Lower leg skin (tissue), 4 donors: ENCODE measurements around the gene MRPL54. TPM values are rescaled to one million over a fixed set of nuclear protein-coding genes. Genes with fewer than 3 reads are reported as not detected.

Experiments
- DNase-seq, 2 donors: peaks; one replicate each; pipeline ENCODE4 v3.0.0-alpha.2; 2019; ENCODE audit warnings: low spot score in 2 of 2
- H3K4me3 ChIP-seq: fragments of 200-600 bp; sonication (generic); 2 replicates; pipeline ENCODE4 v1.5.1; 2017; ENCODE audit warnings: mild to moderate bottlenecking, low read depth; ENCODE audit not compliant: poor library complexity, severe bottlenecking
- POLR2A ChIP-seq, 2 donors: fragments of 450-650 bp; IDR thresholded peaks; one replicate each; pipeline ENCODE4 v1.6.1; 2016 to 2017; ENCODE audit warnings: antibody characterized with exemption in 2 of 2, mild to moderate bottlenecking in 1 of 2, moderate library complexity in 1 of 2
- WGBS, 2 donors: methylation state at CpG; one replicate each; pipeline ENCODE4 v1.1.5; 2018; 5-methylcytosine and 5-hydroxymethylcytosine counted together
- intact Hi-C: fragments of 100-400 bp; cut with DNase I; formaldehyde crosslinking; loops from one replicate; pipeline ENCODE4 v1.15.0; 2023; ENCODE audit warnings: low total_unique reads
- total RNA-seq, 4 donors: library from RNA; depleted of rRNA; stranded (reverse); fragments of >200 nt; gene quantifications; one replicate each; pipeline ENCODE4 v1.1.0, GENCODE V29; 2016
- TF ChIP-seq, protein P1 (sequence below), 3 donors: fragments of 450-650 bp; IDR thresholded peaks; one replicate each; pipeline ENCODE4 v1.5.1; 2016; ENCODE audit warnings: antibody characterized with exemption in 3 of 3, mild to moderate bottlenecking in 3 of 3, moderate library complexity in 2 of 3

The MRPL54 gene
- total RNA-seq, 4 donors from 2014 or later = 45.0 to 72.8 (median 53.9) TPM

DNA sequence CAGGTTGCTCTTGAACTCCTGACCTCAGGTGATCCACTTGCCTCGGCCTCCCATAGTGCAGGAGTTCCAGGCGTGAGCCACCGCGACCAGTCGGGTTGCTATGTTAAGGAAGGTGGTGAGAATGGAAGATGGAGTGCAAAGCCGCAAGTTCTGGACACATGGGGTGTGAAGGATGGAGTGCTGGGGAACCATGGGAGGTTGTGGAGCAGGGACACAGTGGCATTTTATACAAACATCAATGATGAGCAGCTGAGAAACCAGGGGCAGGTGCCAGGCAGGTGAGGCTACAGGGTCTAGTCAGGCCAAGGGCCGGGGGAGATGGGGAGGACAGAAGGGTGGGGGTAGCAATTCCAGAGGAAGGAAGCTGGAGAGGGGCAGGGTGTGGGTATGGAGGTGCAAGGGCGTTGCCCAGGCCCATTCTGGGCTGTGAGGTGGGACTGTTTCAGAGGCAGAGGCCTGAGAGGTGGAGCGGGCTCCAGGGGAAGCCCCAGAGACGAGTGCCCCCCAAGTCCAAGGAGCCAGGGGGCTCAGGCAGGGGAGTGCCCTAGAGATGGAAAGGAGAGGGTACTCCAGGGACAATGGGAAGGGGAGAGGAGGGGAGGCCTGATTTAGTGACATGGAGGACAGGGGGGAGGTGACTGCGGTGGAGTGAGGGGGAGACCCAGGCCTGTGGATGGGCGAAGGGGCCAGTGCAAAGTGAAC lies 11.5 kb downstream of the MRPL54 start:
- TF ChIP-seq, protein P1, sequence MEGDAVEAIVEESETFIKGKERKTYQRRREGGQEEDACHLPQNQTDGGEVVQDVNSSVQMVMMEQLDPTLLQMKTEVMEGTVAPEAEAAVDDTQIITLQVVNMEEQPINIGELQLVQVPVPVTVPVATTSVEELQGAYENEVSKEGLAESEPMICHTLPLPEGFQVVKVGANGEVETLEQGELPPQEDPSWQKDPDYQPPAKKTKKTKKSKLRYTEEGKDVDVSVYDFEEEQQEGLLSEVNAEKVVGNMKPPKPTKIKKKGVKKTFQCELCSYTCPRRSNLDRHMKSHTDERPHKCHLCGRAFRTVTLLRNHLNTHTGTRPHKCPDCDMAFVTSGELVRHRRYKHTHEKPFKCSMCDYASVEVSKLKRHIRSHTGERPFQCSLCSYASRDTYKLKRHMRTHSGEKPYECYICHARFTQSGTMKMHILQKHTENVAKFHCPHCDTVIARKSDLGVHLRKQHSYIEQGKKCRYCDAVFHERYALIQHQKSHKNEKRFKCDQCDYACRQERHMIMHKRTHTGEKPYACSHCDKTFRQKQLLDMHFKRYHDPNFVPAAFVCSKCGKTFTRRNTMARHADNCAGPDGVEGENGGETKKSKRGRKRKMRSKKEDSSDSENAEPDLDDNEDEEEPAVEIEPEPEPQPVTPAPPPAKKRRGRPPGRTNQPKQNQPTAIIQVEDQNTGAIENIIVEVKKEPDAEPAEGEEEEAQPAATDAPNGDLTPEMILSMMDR (IDR thresholded peaks at IDR 0.05) = no peak
- 73 to 83% methylated on average over 12 of the region's 12 CpGs for WGBS, 2 donors

DNA sequence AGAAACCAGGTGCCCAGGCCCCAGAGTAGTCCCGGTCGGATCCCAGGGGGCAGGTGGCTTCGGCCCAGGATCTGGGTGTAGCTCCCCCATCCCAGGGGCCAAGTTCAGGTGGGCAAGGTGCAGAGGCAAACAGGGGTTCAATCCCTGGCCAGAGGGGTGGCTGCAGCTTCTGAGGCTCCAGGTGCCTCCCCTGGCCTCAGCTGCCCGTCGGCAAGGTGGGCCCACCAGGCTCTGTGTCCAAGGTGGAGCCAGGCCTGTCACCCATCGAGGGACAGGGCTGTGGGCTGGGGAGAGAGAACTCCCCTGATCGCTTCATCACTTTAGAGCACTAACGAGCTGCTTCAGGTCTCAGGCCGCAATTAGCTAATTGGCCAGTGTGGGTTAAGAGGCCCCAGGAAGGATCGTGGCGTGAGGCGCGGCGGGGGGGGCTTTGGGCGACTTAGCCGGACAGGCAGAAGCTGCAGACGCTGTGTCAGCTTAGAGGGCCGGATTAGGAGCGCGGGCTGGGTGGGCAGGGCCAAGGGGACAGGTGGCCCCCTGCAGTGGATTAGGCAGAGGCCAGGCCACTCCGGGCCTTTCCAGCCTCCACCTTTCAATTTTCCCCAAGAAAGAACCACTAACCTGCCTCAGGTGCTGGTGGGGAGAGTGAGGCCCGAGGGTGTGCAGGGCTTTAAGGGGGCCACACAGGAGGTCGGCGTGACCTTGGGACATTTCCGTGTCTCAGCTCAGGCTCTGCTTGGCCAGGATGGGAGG lies 12.3 kb downstream of the MRPL54 start:
- no peak for TF ChIP-seq POLR2A (IDR thresholded peaks at IDR 0.05)
- TF ChIP-seq, protein P1 (IDR thresholded peaks at IDR 0.05) = no peak
- intact Hi-C loops = no loop called here
- no peak for DNase-seq
- H3K4me3 ChIP-seq = no peak overlapping the region
- WGBS, 2 donors = 58 to 65% methylated on average over 23 to 24 of the region's 25 CpGs

More for the DNA sequence above, 11.5 kb downstream of the MRPL54 start:
- intact Hi-C loops = no loop called here
- H3K4me3 ChIP-seq = no peak overlapping the region
- no peak for DNase-seq

- intact Hi-C loops = no loop called here
- TF ChIP-seq, protein P1 (IDR thresholded peaks at IDR 0.05) = no peak
- TF ChIP-seq POLR2A (IDR thresholded peaks at IDR 0.05) = no peak
These were observed 12.9 kb downstream of the MRPL54 start for GRCh38 chr19:3775374-3775711.

DNA sequence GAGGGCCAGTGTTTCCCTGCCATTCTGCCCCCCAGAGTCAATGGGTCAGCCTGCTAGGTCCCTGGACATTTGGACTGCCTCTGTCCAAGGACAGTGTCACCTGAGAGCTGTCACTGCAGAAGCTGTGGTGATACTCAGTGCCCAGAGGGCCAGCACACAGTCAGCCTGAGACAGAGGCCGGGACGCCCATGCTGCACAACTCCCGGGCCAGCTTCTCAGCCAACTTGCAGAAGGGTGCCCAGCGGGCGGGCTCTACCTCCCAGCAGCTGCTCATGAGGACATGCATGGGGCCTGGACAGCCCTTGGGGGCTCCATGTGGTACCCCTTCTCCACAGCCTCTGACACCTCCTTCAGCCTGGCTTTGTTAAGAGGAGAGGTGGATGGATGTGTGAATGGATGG lies 13.3 kb downstream of the MRPL54 start:
- H3K4me3 ChIP-seq = no peak overlapping the region
- WGBS, 2 donors = 92 to 95% methylated on average over 5 of the region's 5 CpGs
- TF ChIP-seq, protein P1 (IDR thresholded peaks at IDR 0.05) = no peak
- TF ChIP-seq POLR2A (IDR thresholded peaks at IDR 0.05) = no peak
- no peak for DNase-seq
- intact Hi-C loops = no loop called here

More at GRCh38 chr19:3775374-3775711, 12.9 kb downstream of the MRPL54 start:
- H3K4me3 ChIP-seq = no peak overlapping the region
- DNase-seq = no peak
- 74 to 83% methylated on average over 2 of the region's 2 CpGs for WGBS, 2 donors

GRCh38 chr19:3776479-3777040 lies 14.1 kb downstream of the MRPL54 start:
- DNase-seq = no peak
- 75 to 93% methylated on average over 1 of the region's 1 CpG for WGBS, 2 donors
- intact Hi-C loops = no loop called here
- TF ChIP-seq, protein P1 (IDR thresholded peaks at IDR 0.05) = no peak
- no peak for TF ChIP-seq POLR2A (IDR thresholded peaks at IDR 0.05)
- H3K4me3 ChIP-seq = no peak overlapping the region
